Measurements from ENCODE around the gene TRDMT1.

TRDMT1 gene

DNA sequence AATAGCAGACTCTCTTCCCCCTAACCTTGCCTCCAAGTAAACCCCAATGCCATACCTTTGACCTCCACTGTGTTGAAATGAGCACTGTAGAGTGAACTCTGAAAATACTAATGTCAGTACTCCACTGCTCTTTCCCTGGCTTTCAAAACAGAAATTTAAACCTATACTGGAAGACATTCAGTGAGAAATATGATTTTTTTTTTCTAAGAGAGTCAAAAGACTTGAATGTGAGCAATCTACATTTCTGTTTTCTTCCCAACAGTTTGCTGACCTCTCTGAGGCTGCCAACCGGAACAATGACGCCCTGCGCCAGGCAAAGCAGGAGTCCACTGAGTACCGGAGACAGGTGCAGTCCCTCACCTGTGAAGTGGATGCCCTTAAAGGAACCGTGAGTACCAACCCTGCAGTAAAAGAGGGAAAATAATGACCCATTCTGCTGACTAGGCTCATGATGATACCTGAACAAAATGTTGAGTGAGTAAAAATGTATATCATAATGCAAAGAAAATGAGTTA, 33.0 kb upstream of the TRDMT1 start:
- H4K20me1 ChIP-seq (ENCODE audit: control insufficient read depth, insufficient read depth, low read depth, low read length) = no peaks in the 10 kb centered on the region

DNA sequence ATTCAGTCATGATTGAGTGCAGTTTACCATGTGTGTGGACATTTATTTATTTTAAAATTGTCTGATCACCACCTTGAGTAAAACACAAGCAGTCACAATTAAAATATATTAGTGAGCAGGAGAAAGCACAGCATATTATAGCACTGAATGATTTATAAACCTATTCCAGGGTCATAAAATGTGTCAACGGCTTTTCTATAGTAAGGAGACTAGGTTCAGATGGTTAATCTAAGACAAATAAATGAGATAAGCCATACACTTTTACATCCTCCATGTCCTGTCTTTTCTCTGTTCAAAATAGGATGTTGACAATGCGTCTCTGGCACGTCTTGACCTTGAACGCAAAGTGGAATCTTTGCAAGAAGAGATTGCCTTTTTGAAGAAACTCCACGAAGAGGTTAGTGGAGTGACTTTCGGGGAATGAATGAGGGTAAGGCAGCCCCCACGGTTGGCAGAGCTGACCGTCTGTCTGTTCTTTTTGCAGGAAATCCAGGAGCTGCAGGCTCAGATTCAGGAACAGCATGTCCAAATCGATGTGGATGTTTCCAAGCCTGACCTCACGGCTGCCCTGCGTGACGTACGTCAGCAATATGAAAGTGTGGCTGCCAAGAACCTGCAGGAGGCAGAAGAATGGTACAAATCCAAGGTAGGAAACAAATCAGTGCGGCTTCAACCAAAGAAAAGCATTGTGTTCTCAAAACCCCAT, 32.0 kb upstream of the TRDMT1 start:
- no peaks in the 10 kb centered on the region for H4K20me1 ChIP-seq (ENCODE audit: control insufficient read depth, insufficient read depth, low read depth, low read length)
- H3K9me3 ChIP-seq (ENCODE audit: control insufficient read depth, insufficient read depth, low read length) = no peaks in the 10 kb centered on the region
- H3K9me2 ChIP-seq (replicated peaks; ENCODE audit: control insufficient read depth, low read length) = no peaks in the 10 kb centered on the region
- no peak overlapping the region for H3K27ac ChIP-seq (ENCODE audit: low read depth, low read length)
- no peak overlapping the region for H3K4me3 ChIP-seq (ENCODE audit: low read length)
- peaks cover 5% of the 10 kb centered on the region; the same call in 1 of the 2 replicates for H3K36me3 ChIP-seq (ENCODE audit: control insufficient read depth, low read length)
- peaks cover 21% of the 10 kb centered on the region for H3K4me1 ChIP-seq (ENCODE audit: control insufficient read depth, low read length)
- no peak for TF ChIP-seq CTCF (IDR thresholded peaks at IDR 0.05; ENCODE audit: low read depth, low read length, poor library complexity, severe bottlenecking)
- TF ChIP-seq EZH2phosphoT487 (IDR thresholded peaks at IDR 0.05; ENCODE audit: borderline replicate concordance, low read length) = no peak
- H3F3A ChIP-seq (ENCODE audit: control insufficient read depth, insufficient read depth) = no peaks in the 10 kb centered on the region
- H3K4me2 ChIP-seq (ENCODE audit: low read length) = no peak overlapping the region
- peaks cover 19% of the 10 kb centered on the region for H3K27me3 ChIP-seq (ENCODE audit: control insufficient read depth, low read length)
- H3K79me2 ChIP-seq (ENCODE audit: control insufficient read depth, low read length) = peaks cover 2% of the 10 kb centered on the region; the same call in 1 of the 2 replicates

More for the DNA sequence above, 33.0 kb upstream of the TRDMT1 start:
- H3K27me3 ChIP-seq (ENCODE audit: control insufficient read depth, low read length) = peaks cover 10% of the 10 kb centered on the region
- H3K27ac ChIP-seq (ENCODE audit: low read depth, low read length) = no peak overlapping the region
- no peaks in the 10 kb centered on the region for H3F3A ChIP-seq (ENCODE audit: control insufficient read depth, insufficient read depth)
- H3K4me3 ChIP-seq (ENCODE audit: low read length) = no peak overlapping the region
- peaks cover 13% of the 10 kb centered on the region for H3K4me1 ChIP-seq (ENCODE audit: control insufficient read depth, low read length)
- TF ChIP-seq CTCF (IDR thresholded peaks at IDR 0.05; ENCODE audit: low read depth, low read length, poor library complexity, severe bottlenecking) (no peak), EZH2phosphoT487 (IDR thresholded peaks at IDR 0.05; ENCODE audit: borderline replicate concordance, low read length) (no peak)
- H3K4me2 ChIP-seq (ENCODE audit: low read length) = no peak overlapping the region
- peaks cover 2% of the 10 kb centered on the region; the same call in 1 of the 2 replicates for H3K79me2 ChIP-seq (ENCODE audit: control insufficient read depth, low read length)
- H3K9me3 ChIP-seq (ENCODE audit: control insufficient read depth, insufficient read depth, low read length) = no peaks in the 10 kb centered on the region
- peaks cover 5% of the 10 kb centered on the region; the same call in 1 of the 2 replicates for H3K36me3 ChIP-seq (ENCODE audit: control insufficient read depth, low read length)
- H3K9me2 ChIP-seq (replicated peaks; ENCODE audit: control insufficient read depth, low read length) = no peaks in the 10 kb centered on the region

DNA sequence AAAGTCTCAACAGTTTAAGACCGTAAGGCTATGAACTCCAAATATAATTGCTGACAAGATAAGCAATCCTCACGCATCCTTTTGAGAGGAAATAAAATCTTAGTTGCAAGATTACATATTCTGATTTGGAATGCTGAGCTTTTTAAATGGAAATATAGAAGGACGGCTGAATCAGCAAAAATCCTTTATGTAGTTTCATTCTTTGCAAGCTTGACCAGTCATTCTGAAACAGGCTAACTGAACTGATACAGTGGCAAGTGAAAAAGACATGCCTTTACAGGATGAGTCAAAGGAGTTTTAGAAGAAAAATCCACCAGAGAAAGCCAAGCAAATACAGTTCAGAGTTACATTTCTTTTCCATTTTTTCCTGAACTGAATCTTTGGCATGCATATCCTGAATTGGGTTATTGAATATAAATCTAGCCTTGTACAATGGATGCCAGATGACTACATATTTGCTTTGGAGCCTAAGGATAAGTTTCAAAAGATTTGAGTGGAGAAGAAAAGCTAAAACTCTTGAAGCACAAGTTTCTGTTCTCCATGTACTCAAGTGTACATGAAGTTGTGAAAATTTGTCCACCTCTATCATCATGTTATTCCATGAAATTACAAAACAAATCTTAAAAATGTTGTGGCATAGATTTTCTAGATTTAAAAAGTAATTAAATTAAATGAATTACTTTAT, 30.9 kb upstream of the TRDMT1 start:
- H3K4me2 ChIP-seq (ENCODE audit: low read length) = no peak overlapping the region
- peaks cover 2% of the 10 kb centered on the region; the same call in 1 of the 2 replicates for H3K79me2 ChIP-seq (ENCODE audit: control insufficient read depth, low read length)
- TF ChIP-seq EZH2phosphoT487 (IDR thresholded peaks at IDR 0.05; ENCODE audit: borderline replicate concordance, low read length) = no peak
- TF ChIP-seq CTCF (IDR thresholded peaks at IDR 0.05; ENCODE audit: low read depth, low read length, poor library complexity, severe bottlenecking) = no peak
- H3F3A ChIP-seq (ENCODE audit: control insufficient read depth, insufficient read depth) = peaks cover 5% of the 10 kb centered on the region
- H3K27me3 ChIP-seq (ENCODE audit: control insufficient read depth, low read length) = peaks cover 29% of the 10 kb centered on the region
- no peak overlapping the region for H3K4me3 ChIP-seq (ENCODE audit: low read length)
- peaks cover 5% of the 10 kb centered on the region; the same call in 1 of the 2 replicates for H3K36me3 ChIP-seq (ENCODE audit: control insufficient read depth, low read length)
- no peaks in the 10 kb centered on the region for H3K9me2 ChIP-seq (replicated peaks; ENCODE audit: control insufficient read depth, low read length)
- H3K4me1 ChIP-seq (ENCODE audit: control insufficient read depth, low read length) = peaks cover 31% of the 10 kb centered on the region
- H3K9me3 ChIP-seq (ENCODE audit: control insufficient read depth, insufficient read depth, low read length) = no peaks in the 10 kb centered on the region
- no peak overlapping the region for H3K27ac ChIP-seq (ENCODE audit: low read depth, low read length)
- no peaks in the 10 kb centered on the region for H4K20me1 ChIP-seq (ENCODE audit: control insufficient read depth, insufficient read depth, low read depth, low read length)

Measured in DOHH2 (cell line).